Measurements from ENCODE around the gene SCN1A.

SCN1A gene

GRCh38 chr2:165970663-165971062 lies 157.2 kb downstream of the SCN1A start:
- DNase-seq (ENCODE audit: low read depth in 2 of 2) = no peak

- DNase-seq (ENCODE audit: low read depth in 2 of 2) = no peak
These were observed 158.6 kb downstream of the SCN1A start for GRCh38 chr2:165969227-165969626.

- DNase-seq (ENCODE audit: low read depth in 2 of 2) = no peak
These were observed 160.1 kb downstream of the SCN1A start for GRCh38 chr2:165967746-165968145.

GRCh38 chr2:165961818-165962217 lies 166.0 kb downstream of the SCN1A start:
- DNase-seq (ENCODE audit: low read depth in 2 of 2) = no peak

GRCh38 chr2:165959371-165959770 lies 168.4 kb downstream of the SCN1A start:
- no peak for DNase-seq (ENCODE audit: low read depth in 2 of 2)

GRCh38 chr2:165958313-165958960 lies 169.4 kb downstream of the SCN1A start:
- DNase-seq (ENCODE audit: low read depth in 2 of 2) = no peak

GRCh38 chr2:165957030-165957675 lies 170.7 kb downstream of the SCN1A start:
- DNase-seq (ENCODE audit: low read depth in 2 of 2) = no peak

GRCh38 chr2:165953655-165954606 lies 173.9 kb downstream of the SCN1A start, which contains the start of gene TTC21B:
Gene TTC21B (minus strand): TSS chr2:165953776. CDS start chr2:165953705, 71 bp downstream.
- DNase-seq (ENCODE audit: low read depth in 2 of 2) = peak; percentile 86 to 87

GRCh38 chr2:165953306-165953654 lies 174.5 kb downstream of the SCN1A start:
- DNase-seq (ENCODE audit: low read depth in 2 of 2) = no peak

GRCh38 chr2:165952741-165953211 lies 175.0 kb downstream of the SCN1A start:
- DNase-seq (ENCODE audit: low read depth in 2 of 2) = no peak

- DNase-seq (ENCODE audit: low read depth in 2 of 2) = no peak
These were observed 175.7 kb downstream of the SCN1A start for GRCh38 chr2:165952085-165952484.

GRCh38 chr2:165950438-165950837 lies 177.4 kb downstream of the SCN1A start:
- no peak for DNase-seq (ENCODE audit: low read depth in 2 of 2)

- no peak for DNase-seq (ENCODE audit: low read depth in 2 of 2)
These were observed 186.0 kb downstream of the SCN1A start for GRCh38 chr2:165941827-165942226.

GRCh38 chr2:165938237-165938636 lies 189.6 kb downstream of the SCN1A start:
- no peak for DNase-seq (ENCODE audit: low read depth in 2 of 2)

Measured in activated CD8-positive, alpha-beta memory T cell treated with anti-CD3 and anti-CD28 coated beads for 4 hours (primary cell).